ENCODE measurements around the gene GRID1.

GRCh38 chr10:86205306-86206239 is 161.0 kb downstream of the GRID1 start:
- TF ChIP-seq POLR2A (IDR thresholded peaks at IDR 0.05) (no peak), CTCF (IDR thresholded peaks at IDR 0.05) (no peak)
